IgD-negative memory B cell (primary cell): ENCODE data around the gene ZNF367. TPM values are rescaled to one million over a fixed set of nuclear protein-coding genes. Genes with fewer than 3 reads are reported as not detected.
A peak's percentile ranks its signal among the peaks of the same experiment; 100 is the strongest.

Source experiments
- H3K27ac Mint-ChIP-seq, 3 donors: one replicate each; pipeline ENCODE4 v1.8.0; 2020 to 2022; ENCODE audit warnings: mild to moderate bottlenecking in 3 of 3, mixed read lengths in 3 of 3, moderate library complexity in 1 of 3
- H3K27me3 Mint-ChIP-seq: one replicate; pipeline ENCODE4 v1.8.0; 2021; ENCODE audit warnings: mixed read lengths
- H3K36me3 Mint-ChIP-seq: one replicate; pipeline ENCODE4 v1.8.0; 2020; ENCODE audit warnings: mild to moderate bottlenecking, mixed read lengths
- H3K4me1 Mint-ChIP-seq, 3 donors: one replicate each; pipeline ENCODE4 v1.8.0; 2020 to 2022; ENCODE audit warnings: mixed read lengths in 3 of 3, mild to moderate bottlenecking in 1 of 3
- H3K4me3 Mint-ChIP-seq, 4 donors: one replicate each; pipeline ENCODE4 v1.8.0; 2020 to 2022; ENCODE audit warnings: mild to moderate bottlenecking in 4 of 4, mixed read lengths in 4 of 4, moderate library complexity in 3 of 4
- H3K9me3 Mint-ChIP-seq, 3 donors: one replicate each; pipeline ENCODE4 v1.8.0; 2020 to 2021; ENCODE audit warnings: mixed read lengths in 3 of 3, mild to moderate bottlenecking in 1 of 3
- polyA plus RNA-seq: library from polyadenylated mRNA; unstranded; fragments of 300-500 nt; fragmentation: Illumina TruSeq; gene quantifications from one replicate; pipeline ENCODE4 v1.2.3, GENCODE V29; 2021

The ZNF367 gene
- polyA plus RNA-seq, 1 donor from 2014 or later = 0.21 TPM

DNA sequence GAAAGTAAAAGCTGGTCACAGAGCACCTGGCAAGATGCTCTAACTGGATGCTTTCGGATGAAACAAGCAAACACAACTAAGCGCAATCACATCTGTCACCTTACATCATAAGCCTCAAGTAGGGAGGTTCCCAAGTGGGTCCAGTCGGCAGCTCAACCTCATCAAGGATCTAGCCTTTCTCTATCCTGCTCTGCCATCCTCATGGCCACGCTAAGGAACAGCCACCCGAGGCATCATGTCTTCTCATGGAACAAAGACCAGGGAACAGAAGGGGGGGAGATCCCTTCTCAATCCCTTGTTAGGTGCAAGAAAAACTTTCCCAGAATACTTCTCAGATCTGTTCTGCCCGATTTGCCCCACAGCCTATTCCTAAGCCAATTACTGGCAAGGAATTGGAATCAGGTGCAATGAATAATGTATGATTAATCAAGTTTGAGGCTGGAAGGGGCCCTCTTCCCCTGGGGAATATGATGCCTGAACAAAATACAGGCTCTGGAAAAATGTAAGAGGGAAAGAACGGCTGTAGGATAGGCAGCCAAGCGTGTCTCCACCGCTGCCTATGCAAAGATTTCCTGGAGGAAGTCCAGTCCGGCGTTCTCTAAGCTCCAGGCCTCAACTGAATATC, 30.5 kb upstream of the ZNF367 start:
- Mint-ChIP-seq H3K27ac (peak overlapping the region in 1 of 3 donors; percentile 41), H3K4me1 (peaks cover 13 to 15% (median 15%) of the 10 kb centered on the region in 3 donors), H3K9me3 (no peaks in the 10 kb centered on the region), H3K4me3 (peak overlapping the region in 3 of 4 donors; percentile 75 to 89 (median 83)), H3K27me3 (peaks cover 5% of the 10 kb centered on the region), H3K36me3 (peaks cover under 1% of the 10 kb centered on the region)

DNA sequence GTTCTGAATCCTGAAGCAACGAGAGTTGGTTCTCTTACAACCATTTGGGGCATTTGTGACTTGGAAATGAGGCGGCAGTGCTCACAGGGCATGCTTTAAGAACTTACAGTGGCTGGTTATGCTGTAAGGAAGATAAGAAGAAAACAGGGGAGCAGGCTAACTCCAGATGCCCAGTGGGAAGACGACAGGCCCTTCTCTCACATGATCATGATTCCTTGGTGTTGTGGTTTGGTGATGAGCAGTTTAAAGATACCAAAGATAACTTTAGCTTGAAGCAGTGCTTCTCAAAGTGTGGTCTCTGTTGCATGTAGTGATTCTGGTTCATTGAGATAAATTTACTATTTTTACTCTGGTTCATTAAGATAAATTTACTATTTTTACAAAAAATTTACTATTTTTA, 29.2 kb upstream of the ZNF367 start:
- H3K36me3 Mint-ChIP-seq = no peaks in the 10 kb centered on the region
- H3K27me3 Mint-ChIP-seq = peaks cover 5% of the 10 kb centered on the region
- peaks cover 10 to 12% (median 11%) of the 10 kb centered on the region in 3 donors for H3K4me1 Mint-ChIP-seq
- H3K4me3 Mint-ChIP-seq = peak overlapping the region in 1 of 4 donors; percentile 36
- no peak overlapping the region for H3K27ac Mint-ChIP-seq
- H3K9me3 Mint-ChIP-seq = no peaks in the 10 kb centered on the region

DNA sequence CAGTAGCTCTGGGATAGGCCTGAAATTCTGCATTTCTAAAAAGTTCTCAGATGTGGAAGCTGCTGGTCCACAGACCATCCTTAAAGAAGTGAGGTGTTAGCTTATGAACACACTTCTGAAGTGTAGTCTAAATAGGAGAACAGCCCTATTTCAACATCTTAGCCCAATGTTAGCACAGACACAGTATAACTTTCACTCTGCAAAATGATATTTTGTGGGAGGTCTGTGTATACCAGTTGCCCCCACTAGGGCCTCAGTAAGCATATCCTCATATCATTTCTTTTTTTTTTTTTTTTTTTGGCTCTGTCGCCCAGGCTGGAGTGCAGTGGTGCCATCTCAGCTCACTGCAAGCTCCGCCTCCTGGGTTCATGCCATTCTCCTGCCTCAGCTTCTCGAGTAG, 24.3 kb upstream of the ZNF367 start:
- H3K27me3 Mint-ChIP-seq = no peaks in the 10 kb centered on the region
- H3K36me3 Mint-ChIP-seq = no peaks in the 10 kb centered on the region
- H3K4me1 Mint-ChIP-seq = no peaks in the 10 kb centered on the region
- H3K4me3 Mint-ChIP-seq = no peak overlapping the region
- no peaks in the 10 kb centered on the region for H3K9me3 Mint-ChIP-seq
- no peak overlapping the region for H3K27ac Mint-ChIP-seq

DNA sequence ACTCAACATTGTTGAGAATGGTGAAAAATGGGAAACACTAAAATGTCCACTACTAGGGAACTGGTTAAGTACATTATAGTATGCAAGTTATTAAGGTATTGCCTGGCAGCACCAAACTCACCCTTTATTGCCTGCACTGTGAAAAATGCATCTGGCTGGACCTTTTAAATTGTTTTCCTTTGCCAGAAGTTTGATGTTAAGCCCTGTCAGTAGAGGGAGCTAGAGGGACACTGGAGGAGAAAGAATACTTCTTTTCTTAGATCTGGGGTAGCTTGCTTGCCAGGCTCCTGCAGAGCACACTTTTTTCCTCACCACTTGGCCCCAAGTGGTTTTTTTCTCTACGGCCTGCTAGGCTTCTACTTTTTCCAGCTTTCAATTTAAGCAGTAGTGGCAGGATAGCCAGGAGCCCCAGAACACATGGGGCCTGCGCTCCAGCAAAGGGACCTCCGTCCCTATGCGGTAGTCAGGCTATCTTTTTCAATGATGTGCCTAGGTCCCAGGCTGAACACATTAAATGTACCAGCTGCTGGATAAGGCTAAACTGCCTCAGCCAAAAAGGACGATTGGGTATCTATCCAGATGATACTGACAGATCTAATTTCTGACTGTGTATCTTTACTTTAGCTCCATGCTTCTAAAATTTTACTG, 23.8 kb upstream of the ZNF367 start:
- Mint-ChIP-seq H3K4me1 (no peaks in the 10 kb centered on the region), H3K27ac (peak overlapping the region in 1 of 3 donors; percentile 19), H3K4me3 (no peak overlapping the region), H3K9me3 (no peaks in the 10 kb centered on the region), H3K36me3 (no peaks in the 10 kb centered on the region), H3K27me3 (no peaks in the 10 kb centered on the region)

DNA sequence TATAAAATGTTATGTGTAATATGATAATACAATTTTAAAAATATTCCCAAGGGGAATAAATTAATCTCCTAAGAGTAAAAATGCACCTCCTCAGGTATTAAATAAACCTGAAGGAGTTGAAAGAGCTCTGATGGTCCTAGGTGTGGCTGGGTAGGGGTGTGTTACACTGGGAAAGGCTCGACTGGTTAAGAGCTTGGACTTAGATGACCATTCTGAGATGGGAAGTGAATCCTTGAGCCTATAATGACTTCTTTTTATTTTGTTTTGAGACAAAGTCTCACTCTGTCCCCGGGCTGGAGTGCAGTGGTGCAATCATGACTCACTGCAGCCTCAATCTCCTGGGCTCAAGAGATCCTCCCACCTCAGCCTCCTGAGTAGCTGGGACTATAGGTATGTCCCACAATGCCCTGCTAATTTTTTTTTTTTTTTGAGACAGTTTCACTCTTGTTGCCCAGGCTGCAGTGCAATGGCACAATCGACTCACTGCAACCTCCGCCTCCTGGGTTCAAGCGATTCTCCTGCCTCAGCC, 22.6 kb upstream of the ZNF367 start:
- H3K27me3 Mint-ChIP-seq = no peaks in the 10 kb centered on the region
- H3K9me3 Mint-ChIP-seq = no peaks in the 10 kb centered on the region
- no peak overlapping the region for H3K4me3 Mint-ChIP-seq
- H3K4me1 Mint-ChIP-seq = no peaks in the 10 kb centered on the region
- H3K36me3 Mint-ChIP-seq = no peaks in the 10 kb centered on the region
- no peak overlapping the region for H3K27ac Mint-ChIP-seq

DNA sequence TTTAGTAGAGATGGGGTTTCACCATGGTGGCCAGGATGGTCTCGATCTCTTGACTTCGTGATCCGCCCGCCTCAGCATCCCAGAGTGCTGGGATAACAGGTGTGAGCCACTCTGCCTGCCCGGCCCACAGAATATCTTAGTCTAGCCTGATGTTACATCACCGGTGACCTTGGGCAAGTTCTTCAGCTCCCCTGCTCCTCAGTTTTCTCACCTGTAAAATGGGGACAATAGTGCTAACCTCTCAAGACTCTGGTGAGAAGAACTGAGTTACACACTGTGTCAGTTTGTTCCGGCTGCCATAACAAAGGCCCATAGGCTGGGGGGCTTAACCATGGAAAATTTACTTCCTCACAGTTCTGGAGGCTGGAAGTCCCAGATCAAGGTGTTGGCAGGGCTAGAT, 19.3 kb upstream of the ZNF367 start:
- Mint-ChIP-seq H3K27ac (no peak overlapping the region), H3K9me3 (no peaks in the 10 kb centered on the region), H3K4me1 (no peaks in the 10 kb centered on the region), H3K4me3 (no peak overlapping the region), H3K27me3 (peaks cover 2% of the 10 kb centered on the region), H3K36me3 (no peaks in the 10 kb centered on the region)

DNA sequence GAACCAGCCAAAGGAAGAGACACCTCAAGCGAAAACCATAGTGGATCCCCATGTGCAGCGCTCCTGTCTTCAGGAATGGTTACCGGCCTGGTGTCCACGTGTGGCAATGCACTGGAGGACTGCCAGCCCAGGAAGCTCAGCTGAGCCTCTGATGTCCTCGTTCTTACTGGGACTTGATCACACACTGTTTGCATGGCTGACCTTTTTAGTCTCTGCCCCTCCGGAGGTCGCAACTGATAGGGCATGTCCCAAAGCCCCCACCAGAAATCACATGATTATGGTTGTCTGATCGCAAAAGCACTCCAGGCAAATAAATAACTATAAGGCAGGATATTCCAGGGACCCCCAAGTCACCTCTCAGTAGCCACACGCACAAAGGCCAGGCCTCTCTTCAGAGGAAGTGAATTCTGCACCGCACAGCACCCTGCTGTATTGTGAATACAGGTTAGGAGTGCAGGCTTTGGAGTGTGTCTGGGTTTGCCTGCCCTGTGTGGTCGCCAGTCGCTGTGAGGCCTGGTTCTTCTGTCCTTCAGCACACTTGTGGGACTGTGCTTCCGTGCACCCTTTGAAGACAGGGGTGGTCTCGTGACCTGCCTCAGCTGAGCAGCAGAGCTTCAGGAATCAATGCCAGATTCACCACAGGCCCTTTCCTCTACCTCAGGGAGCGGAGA, 18.4 kb upstream of the ZNF367 start:
- H3K4me1 Mint-ChIP-seq = no peaks in the 10 kb centered on the region
- H3K4me3 Mint-ChIP-seq = peak overlapping the region in 1 of 4 donors; percentile 22
- peak overlapping the region in 1 of 3 donors; percentile 28 for H3K27ac Mint-ChIP-seq

DNA sequence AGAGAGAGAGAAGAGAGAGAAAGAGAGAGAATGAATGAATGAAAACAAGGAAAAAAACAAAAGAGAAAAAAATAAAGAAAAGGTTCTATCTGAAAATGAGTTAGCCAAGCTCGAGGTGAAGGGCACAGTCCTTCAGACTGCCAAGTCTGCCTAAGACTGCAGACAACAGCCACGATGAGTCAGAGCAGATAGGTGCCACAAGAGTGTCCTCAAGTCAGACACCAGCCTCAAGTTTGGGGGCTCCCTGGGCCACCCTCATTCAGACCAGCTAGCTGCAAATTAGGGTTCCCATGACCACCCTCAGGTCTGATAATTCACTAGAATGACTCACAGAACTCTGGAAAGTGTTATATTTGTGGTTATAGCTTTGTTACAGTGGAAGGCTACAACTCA, 17.9 kb upstream of the ZNF367 start:
- Mint-ChIP-seq H3K27ac (no peak overlapping the region), H3K4me1 (no peaks in the 10 kb centered on the region), H3K36me3 (no peaks in the 10 kb centered on the region), H3K4me3 (no peak overlapping the region), H3K27me3 (peaks cover 2% of the 10 kb centered on the region), H3K9me3 (no peaks in the 10 kb centered on the region)

More for the DNA sequence above, 18.4 kb upstream of the ZNF367 start:
- no peaks in the 10 kb centered on the region for H3K9me3 Mint-ChIP-seq
- H3K36me3 Mint-ChIP-seq = no peaks in the 10 kb centered on the region
- H3K27me3 Mint-ChIP-seq = peaks cover 2% of the 10 kb centered on the region

DNA sequence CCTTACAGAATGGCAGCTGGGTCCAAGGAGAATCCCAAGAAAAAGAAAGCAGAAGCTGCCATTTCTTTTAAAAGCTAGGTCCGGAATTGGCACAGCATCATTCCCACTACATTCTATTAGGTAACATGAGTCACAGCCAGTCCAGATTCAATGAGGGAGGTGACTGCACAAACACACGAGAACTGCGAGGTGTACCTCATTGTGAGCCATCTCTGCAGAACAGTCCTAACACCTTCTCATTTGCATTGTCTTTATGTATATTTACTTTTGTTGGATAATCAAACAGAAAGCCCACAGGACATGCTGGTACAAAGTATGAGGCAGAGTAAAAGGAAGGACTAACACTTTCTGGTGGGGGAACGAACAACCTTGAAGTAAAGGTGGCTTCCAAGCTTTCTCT, 17.2 kb upstream of the ZNF367 start:
- H3K27ac Mint-ChIP-seq = no peak overlapping the region
- no peak overlapping the region for H3K4me3 Mint-ChIP-seq
- H3K27me3 Mint-ChIP-seq = peaks cover 2% of the 10 kb centered on the region
- no peaks in the 10 kb centered on the region for H3K9me3 Mint-ChIP-seq
- no peaks in the 10 kb centered on the region for H3K4me1 Mint-ChIP-seq
- no peaks in the 10 kb centered on the region for H3K36me3 Mint-ChIP-seq

DNA sequence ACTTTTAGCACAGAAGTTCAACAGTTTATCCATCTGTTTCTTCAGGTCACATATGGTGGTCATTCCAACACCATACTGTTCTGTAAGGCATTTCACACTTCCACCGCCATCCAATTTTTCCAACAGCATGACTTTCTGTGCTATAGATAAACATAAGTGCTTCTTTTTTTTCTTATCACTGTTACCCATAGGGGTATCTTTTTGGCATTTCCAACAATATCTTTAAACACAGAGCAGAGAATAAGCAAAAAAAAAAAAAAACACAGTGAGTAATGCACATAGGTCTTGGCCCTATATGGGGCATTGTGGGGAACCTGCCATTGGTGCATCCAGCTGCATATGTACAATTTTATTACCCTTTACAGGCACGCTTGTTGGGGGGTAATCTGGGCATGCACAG, 12.2 kb upstream of the ZNF367 start:
- no peak overlapping the region for H3K4me3 Mint-ChIP-seq

DNA sequence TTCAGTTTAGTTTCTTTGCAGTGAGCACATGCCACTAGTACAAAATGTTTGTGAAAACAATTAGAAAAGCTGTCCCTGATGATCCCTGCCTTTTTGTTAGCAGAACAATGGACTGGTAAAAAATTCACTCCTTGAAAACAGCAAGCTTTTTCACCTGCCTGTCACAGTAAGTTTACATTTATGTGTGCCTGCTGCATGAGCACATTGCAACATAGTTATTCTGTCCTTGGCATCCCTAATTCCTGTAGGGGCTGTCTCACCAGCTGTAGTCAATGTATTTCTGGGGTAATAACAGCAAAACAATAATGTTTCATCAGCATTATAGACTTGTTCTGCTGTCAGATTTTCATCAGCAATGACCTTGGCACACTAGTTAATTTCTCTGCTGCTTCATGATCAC, 11.6 kb upstream of the ZNF367 start:
- no peak overlapping the region for H3K4me3 Mint-ChIP-seq
- H3K9me3 Mint-ChIP-seq = no peaks in the 10 kb centered on the region
- H3K36me3 Mint-ChIP-seq = no peaks in the 10 kb centered on the region
- H3K4me1 Mint-ChIP-seq = no peaks in the 10 kb centered on the region
- H3K27me3 Mint-ChIP-seq = peaks cover 2% of the 10 kb centered on the region
- no peak overlapping the region for H3K27ac Mint-ChIP-seq

More for the DNA sequence above, 12.2 kb upstream of the ZNF367 start:
- Mint-ChIP-seq H3K36me3 (no peaks in the 10 kb centered on the region), H3K27me3 (peaks cover 2% of the 10 kb centered on the region), H3K9me3 (no peaks in the 10 kb centered on the region), H3K4me1 (no peaks in the 10 kb centered on the region), H3K27ac (no peak overlapping the region)

DNA sequence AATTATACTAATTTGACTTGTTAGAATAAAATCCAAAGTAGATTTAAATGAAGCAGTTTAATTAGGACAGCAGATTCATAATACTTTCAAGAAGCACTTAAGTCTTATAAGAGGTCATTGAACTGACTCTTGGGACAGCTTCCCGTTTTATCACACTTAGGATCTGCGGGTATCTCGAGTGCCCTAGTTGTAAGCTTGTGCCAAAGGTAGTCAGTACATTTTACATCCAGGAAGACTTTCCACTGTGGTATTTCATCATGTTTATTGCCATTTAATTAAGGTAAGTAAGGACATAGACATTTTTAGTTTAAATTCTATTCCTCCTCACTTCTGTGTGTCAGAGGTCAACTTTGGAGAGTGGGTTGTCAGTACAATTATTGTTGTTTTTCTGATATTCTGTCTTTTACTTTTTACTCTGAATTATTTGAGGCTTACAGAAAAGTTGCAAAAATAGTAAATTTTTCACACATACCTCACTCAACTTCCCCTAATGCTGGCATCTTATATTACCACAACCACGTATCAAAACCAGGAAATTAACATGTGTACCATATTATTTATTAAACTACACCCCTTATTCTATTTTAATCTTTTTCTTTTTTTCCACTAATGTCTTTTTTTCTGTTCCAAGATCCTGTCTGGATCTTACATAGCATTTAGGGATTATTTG, 7.5 kb upstream of the ZNF367 start:
- peaks cover 4 to 7% (median 6%) of the 10 kb centered on the region in 3 donors for H3K4me1 Mint-ChIP-seq
- H3K36me3 Mint-ChIP-seq = no peaks in the 10 kb centered on the region
- H3K9me3 Mint-ChIP-seq = no peaks in the 10 kb centered on the region
- H3K27me3 Mint-ChIP-seq = no peaks in the 10 kb centered on the region
- H3K4me3 Mint-ChIP-seq = no peak overlapping the region
- no peak overlapping the region for H3K27ac Mint-ChIP-seq

DNA sequence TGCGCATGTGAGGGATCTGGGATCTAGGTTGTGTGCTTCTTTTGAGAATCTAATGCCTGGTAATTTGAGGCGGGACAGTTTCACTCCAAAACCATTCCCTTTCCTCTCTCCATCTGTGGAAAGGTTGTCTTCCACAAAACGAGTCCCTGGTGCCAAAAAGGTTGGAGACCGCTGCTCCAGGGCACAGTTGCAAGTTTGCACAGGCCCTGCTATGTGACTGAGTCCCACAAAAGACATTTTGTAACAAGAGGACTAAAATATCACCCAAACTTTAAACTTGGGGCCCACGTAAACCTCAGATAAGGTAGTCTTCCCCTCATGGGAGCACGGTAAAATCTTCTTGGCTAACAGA, 5.8 kb upstream of the ZNF367 start:
- no peak overlapping the region for H3K4me3 Mint-ChIP-seq
- no peak overlapping the region for H3K27ac Mint-ChIP-seq
- no peaks in the 10 kb centered on the region for H3K36me3 Mint-ChIP-seq
- no peaks in the 10 kb centered on the region for H3K9me3 Mint-ChIP-seq
- no peaks in the 10 kb centered on the region for H3K27me3 Mint-ChIP-seq
- peaks cover 8 to 21% (median 20%) of the 10 kb centered on the region in 3 donors for H3K4me1 Mint-ChIP-seq

DNA sequence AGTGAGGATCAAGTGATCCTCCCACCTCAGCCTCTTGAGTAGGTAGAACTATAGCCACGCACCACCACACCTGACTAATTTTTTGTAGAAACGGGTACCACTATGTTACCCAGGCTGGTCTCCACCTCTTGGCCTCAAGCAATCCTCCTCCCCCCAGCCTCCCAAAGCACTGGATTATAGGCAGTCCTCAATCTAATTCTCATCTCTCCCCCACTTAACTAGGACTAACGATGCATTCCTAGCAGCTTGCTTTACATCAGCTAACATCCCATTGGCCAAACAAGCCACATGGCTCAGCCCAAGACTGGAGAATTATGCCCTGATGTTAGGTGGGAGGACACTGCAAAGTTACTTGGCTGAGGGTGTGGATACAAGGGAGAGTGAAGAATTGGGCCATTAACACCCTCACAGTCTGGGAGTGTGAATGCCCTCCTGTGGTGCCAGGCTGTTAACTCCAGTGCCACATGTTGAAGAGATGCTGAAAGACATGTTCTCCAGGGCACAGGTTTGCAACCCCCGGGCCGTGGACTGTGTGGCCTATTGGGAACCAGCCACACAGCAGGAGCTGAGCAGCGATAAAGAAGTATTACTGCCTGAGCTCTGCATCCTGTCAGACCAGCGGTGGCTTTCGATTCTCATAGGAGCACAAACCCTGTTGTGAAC, 5.3 kb upstream of the ZNF367 start:
- H3K4me3 Mint-ChIP-seq = no peak overlapping the region
- H3K9me3 Mint-ChIP-seq = no peaks in the 10 kb centered on the region
- H3K36me3 Mint-ChIP-seq = no peaks in the 10 kb centered on the region
- H3K27ac Mint-ChIP-seq = no peak overlapping the region
- H3K4me1 Mint-ChIP-seq = peaks cover 8 to 21% (median 20%) of the 10 kb centered on the region in 3 donors
- no peaks in the 10 kb centered on the region for H3K27me3 Mint-ChIP-seq
